ENCODE data around the gene GPR142.

Gene GPR142

DNA sequence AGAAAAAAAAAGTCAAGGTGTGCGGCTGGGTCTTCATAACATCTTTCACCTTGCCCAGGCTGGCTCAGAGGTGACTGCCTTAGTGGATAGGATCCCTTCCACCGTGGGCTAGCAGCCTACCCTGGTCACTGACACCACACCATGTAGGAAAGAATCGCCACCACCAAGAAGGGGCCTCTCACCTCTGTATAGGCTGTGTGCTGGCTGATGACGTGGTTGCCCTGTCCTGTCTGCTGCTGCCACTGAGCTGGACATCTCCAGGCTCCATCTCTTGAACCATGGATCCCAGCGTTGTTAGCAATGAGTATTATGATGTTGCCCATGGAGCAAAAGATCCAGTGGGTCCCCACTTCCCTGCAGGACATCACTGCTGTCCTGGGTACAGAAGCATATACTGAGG, at the start of gene GPR142:
Gene GPR142 (plus strand): TSS at position 301 of the 400 bp plus-strand sequence. CDS start 2,035 bp downstream, outside the sequence.
- no peak for DNase-seq (ENCODE audit: low read depth in 4 of 4, low spot score in 1 of 4)

- no peak for DNase-seq (ENCODE audit: low read depth in 4 of 4, low spot score in 1 of 4)
Observed at GRCh38 chr17:74318391-74318790, 48.9 kb upstream of the GPR142 start.

GRCh38 chr17:74324521-74324920, 42.8 kb upstream of the GPR142 start:
- no peak for DNase-seq (ENCODE audit: low read depth in 4 of 4, low spot score in 1 of 4)

GRCh38 chr17:74325376-74325742, 41.9 kb upstream of the GPR142 start:
- DNase-seq (ENCODE audit: low read depth in 4 of 4, low spot score in 1 of 4) = no peak

GRCh38 chr17:74325743-74326379, 41.4 kb upstream of the GPR142 start, which contains the start of gene KIF19:
Gene KIF19, plus strand, starts transcription at chr17:74326226. Its CDS starts 124 bp downstream, at chr17:74326350.
- DNase-seq (ENCODE audit: low read depth in 4 of 4, low spot score in 1 of 4) = peak; percentile 23 to 42 (median 26)

- no peak for DNase-seq (ENCODE audit: low read depth in 4 of 4, low spot score in 1 of 4)
Observed at GRCh38 chr17:74326506-74326905, 40.8 kb upstream of the GPR142 start.

GRCh38 chr17:74328487-74328886, 38.8 kb upstream of the GPR142 start:
- no peak for DNase-seq (ENCODE audit: low read depth in 4 of 4, low spot score in 1 of 4)

- no peak for DNase-seq (ENCODE audit: low read depth in 4 of 4, low spot score in 1 of 4)
Observed at GRCh38 chr17:74329378-74329777, 37.9 kb upstream of the GPR142 start.

- DNase-seq (ENCODE audit: low read depth in 4 of 4, low spot score in 1 of 4) = no peak
Observed at GRCh38 chr17:74330446-74330845, 36.9 kb upstream of the GPR142 start.

DNA sequence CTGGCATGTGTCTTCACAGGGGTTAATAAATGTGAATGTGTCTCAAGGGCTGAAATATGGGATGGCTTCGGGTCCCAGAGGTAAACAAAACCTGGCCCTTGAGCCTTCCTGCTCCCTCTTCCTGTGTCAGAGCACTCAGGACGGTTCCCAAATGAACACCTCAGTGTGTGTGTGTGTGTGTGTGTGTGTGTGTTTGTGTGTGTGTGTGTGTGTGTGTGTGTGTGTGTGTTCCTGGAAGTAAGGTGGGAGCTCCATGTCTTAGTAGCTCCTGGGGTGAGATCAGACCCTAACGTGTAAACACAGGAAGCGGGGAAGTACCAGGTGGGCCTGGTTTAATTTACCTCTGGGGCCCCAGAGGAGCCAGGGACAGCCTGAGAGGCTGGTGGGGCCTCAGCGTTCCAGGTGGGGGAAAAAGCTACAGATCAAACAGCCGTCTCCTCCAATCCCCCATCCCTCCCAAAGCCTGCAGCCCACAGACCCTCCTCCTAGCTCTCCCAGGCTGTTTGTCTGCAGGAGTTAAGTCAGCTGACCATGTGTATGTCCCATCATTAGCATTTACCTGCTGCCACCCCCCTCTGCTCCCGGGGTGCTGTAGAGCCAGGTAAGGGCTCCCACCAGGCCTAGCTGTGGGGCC, 35.2 kb upstream of the GPR142 start:
- DNase-seq (ENCODE audit: low read depth in 4 of 4, low spot score in 1 of 4) = no peak

DNA sequence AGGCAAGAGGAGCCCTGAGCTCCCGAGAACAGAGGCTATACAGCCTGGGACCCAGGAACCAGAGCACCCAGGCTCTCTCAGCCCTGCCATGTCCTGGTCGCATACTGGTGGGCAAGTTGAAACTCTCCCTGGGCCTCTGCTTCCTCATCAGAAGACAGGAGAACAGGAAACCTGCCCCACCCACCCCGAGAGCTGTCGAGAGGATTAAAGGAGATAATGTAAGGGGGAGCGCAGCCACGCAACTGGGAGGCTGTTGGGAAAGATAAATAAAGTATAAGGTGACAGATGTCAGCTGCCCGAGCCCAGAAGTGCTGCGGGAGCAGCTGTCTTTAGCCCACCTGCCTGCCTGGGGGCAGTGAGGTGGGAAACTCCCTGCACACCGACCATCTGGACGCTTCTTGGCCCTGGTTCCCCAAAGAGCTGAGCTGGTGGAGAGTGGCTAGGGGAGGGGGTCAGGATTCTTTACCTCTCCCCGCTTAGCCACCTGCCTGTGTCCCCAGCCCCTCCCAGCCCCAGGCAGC, 34.5 kb upstream of the GPR142 start:
- no peak for DNase-seq (ENCODE audit: low read depth in 4 of 4, low spot score in 1 of 4)

DNA sequence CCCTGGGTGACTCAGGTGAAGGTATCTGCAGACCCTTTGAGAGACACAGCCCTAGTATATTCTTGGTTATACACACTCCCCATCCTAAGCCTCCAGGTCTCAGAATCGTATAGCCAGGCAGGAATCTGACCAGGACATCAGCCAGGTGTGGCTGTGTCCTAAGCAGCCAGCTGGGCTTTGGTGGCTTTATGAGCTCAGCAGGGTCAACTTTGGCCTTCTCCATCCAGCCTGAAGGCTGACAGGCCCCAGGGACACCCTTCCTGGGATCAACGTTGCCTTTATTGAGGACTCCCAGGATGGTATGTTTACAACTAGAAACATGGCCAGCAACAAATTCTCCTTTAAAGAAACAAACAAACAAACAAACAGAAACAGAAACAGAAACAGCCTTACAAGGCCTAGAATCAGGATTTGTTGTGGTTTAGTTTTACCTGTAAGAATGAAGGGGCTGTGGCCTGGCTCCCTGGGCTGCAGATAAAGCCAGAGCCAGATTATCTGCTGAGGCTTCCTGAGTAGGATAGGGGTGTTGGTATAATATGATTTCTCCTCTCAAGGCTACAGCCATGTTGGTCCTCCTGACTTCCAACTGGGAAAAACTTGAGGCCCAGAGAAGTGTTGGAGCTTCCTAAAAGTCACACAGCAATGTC, 32.8 kb upstream of the GPR142 start:
- no peak for DNase-seq (ENCODE audit: low read depth in 4 of 4, low spot score in 1 of 4)

DNA sequence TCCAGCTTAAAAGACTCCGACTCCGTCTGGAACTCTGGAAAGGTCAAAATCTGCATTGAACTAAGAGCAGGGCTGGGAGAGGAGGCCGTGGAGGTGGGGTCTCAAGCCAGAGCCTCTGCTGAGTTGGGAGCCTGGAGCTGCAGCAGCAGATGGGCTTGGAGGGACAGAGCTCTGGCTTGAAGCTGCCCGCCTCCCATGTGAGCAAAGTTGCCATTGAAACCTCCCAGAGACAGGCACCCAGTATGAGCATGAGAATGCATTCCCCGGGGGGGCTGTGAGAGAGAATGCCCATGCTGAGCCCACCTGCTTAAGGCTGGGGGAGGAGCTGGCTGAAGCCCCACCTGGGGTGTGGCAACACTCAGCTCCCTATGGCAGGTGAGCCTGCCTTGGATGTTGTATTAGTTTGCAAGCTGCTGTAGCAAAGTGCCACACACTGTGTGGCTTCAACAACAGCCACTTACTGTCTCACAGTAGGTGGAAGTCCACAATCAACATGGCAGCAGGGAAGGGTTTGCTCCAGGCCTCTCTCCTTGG, 31.7 kb upstream of the GPR142 start:
- DNase-seq (ENCODE audit: low read depth in 4 of 4, low spot score in 1 of 4) = no peak

DNA sequence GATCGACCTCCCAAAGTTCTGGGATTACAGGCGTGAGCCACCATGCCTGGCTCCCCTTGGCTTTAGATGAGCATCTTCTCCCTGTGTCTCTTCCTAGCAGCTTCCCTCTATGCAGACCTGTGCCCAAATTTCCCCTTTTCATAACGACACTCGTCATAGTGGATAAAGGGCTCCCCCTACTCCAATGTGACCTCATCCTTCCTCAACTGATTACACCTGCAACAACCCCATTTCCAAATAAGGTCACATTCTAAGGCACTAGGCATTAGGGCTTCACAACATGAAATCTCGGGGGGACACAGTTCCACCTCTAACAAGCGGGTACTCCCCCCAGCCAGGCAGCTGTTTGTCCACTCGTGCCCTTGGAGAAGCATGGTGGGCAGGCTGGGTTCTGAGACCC, 31.0 kb upstream of the GPR142 start:
- DNase-seq (ENCODE audit: low read depth in 4 of 4, low spot score in 1 of 4) = no peak

- no peak for DNase-seq (ENCODE audit: low read depth in 4 of 4, low spot score in 1 of 4)
Observed at GRCh38 chr17:74337834-74338500, 29.3 kb upstream of the GPR142 start.

DNA sequence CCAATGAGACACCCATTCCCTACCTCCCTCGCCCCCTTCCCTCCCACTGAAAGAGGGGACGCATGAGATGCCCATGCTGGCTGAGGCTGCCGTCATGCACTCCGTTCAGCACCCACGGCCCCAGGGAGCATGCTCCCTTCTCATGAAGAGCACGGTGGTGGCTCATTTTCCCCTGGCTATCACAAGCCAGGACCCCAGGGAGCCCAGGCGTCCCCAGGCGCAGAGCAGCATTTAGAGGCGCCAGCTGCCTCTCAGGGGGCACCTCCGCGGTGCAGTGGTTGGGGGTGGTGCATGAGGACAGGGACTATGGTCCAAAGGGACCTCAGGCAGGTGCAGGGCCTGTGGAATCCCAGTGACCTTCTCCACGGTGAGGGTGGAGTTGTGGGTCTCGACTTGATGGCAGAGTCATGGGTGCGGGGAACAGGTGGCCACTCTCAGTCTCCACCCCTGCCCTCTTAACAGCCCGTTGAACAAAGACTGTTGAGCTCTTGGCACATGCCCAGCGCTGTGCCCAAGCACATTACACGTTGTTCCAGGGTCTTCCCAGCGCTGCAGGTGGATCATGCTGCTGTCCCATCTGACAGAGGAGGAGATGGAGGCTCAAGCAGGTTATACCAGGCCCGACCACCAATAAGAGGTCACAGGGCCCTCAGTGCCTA, 27.6 kb upstream of the GPR142 start:
- no peak for DNase-seq (ENCODE audit: low read depth in 4 of 4, low spot score in 1 of 4)

GRCh38 chr17:74340470-74341023, 26.8 kb upstream of the GPR142 start:
- no peak for DNase-seq (ENCODE audit: low read depth in 4 of 4, low spot score in 1 of 4)

DNA sequence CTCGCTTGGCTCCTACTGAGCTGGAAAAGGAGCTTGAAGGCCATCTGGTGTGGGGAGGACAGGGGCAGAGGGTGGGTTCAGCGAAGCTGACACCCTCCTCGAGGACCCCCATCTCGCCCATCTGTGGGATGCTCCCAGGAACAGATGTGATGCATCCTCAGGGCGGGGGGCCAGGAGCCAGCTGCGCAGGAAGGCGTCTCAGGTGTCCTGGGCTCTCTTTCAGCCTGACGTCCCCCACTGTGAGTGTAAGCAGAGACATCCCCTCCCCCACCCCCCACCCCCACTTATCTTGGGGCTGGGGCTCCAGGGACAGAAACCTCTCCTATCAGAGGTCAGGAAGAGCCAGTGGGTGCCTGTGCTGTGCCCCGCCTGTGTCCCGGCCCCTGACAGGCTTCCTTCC, 25.1 kb upstream of the GPR142 start:
- no peak for DNase-seq (ENCODE audit: low read depth in 4 of 4, low spot score in 1 of 4)

DNA sequence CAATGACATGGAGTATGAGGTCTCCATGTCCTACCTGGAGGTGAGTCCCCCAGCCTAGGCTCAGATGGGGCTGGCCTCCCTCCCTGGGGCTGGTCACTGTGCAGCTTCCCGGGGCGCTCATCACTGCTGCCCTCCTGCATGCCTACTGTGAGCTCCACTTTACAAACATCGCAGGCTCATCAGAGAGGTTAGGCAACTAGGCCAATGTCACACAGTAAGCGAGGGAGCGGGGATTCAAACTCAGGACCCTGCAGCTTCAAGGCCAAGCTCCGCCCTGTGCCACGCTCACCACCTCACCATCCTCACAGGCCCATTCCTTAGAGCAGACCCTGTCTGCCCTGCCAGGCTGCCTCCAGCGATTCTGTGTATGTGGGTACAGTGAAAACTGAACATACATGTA, 24.2 kb upstream of the GPR142 start:
- DNase-seq (ENCODE audit: low read depth in 4 of 4, low spot score in 1 of 4) = no peak

DNA sequence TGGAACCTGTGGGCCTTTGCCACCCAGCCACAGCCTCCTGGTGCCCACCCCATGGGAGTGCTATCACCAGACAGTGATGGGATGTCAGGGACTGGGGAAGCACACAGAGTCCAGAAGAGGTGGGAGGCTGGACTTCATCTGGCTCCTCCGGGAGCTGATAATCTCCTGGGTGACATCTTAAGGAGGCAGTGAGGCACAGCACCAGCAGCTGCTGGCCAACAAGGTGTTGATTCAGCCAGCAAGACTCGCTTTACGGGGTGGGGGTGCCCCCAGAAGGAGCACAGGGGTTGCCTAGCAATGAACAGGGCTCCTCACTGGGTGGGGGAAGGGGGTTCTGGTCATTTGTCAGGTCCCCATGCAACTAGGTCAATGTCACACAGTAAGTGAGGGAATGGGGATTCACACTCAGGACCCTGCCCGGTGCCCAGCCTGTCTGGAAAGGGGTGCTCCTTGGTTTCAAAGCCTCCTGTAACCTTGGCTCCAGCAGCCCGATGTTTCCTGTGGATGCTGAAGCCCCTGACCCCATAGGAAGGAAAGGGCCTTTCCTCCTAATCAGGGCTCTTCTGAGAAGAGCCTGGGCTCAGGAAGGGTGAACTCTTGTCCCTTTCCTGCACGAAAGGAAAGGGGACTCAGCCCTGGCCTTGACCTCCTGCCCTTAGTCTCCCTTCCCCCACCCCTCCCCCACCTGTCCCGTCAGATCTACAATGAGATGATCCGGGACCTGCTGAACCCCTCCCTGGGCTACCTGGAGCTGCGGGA, 23.6 kb upstream of the GPR142 start:
- DNase-seq (ENCODE audit: low read depth in 4 of 4, low spot score in 1 of 4) = no peak
